HG03354 (cell line): ENCODE measurements around the gene OPTC.

Source experiments
- ATAC-seq: cut with Tn5 transposase; IDR thresholded peaks from one replicate; pipeline ENCODE4 v1.9.1; 2021; ENCODE audit warnings: mild to moderate bottlenecking; ENCODE audit not compliant: unreplicated experiment, poor library complexity, severe bottlenecking

The OPTC gene

GRCh38 chr1:203527013-203527412 lies 33.1 kb downstream of the OPTC start:
- no peak for ATAC-seq

GRCh38 chr1:203528063-203528462 lies 34.1 kb downstream of the OPTC start:
- no peak for ATAC-seq

GRCh38 chr1:203528976-203529835 lies 35.3 kb downstream of the OPTC start:
- ATAC-seq = no peak

GRCh38 chr1:203531063-203531462 lies 37.1 kb downstream of the OPTC start:
- ATAC-seq = no peak

GRCh38 chr1:203534012-203534411 lies 40.1 kb downstream of the OPTC start:
- ATAC-seq = no peak

- ATAC-seq = no peak
These were observed 40.6 kb downstream of the OPTC start for GRCh38 chr1:203534526-203534925.

GRCh38 chr1:203536575-203536974 lies 42.6 kb downstream of the OPTC start:
- no peak for ATAC-seq

- no peak for ATAC-seq
These were observed 43.1 kb downstream of the OPTC start for GRCh38 chr1:203536980-203537455.

- no peak for ATAC-seq
These were observed 44.0 kb downstream of the OPTC start for GRCh38 chr1:203537806-203538464.

- no peak for ATAC-seq
These were observed 44.8 kb downstream of the OPTC start for GRCh38 chr1:203538726-203539125.

GRCh38 chr1:203539831-203540546 lies 46.0 kb downstream of the OPTC start:
- no peak for ATAC-seq

GRCh38 chr1:203544485-203544884 lies 50.5 kb downstream of the OPTC start:
- no peak for ATAC-seq

GRCh38 chr1:203544978-203545816 lies 51.2 kb downstream of the OPTC start:
- ATAC-seq = no peak

- no peak for ATAC-seq
These were observed 52.3 kb downstream of the OPTC start for GRCh38 chr1:203546274-203546673.

- no peak for ATAC-seq
These were observed 53.2 kb downstream of the OPTC start for GRCh38 chr1:203547147-203547546.

- no peak for ATAC-seq
These were observed 53.9 kb downstream of the OPTC start for GRCh38 chr1:203547771-203548421.

- ATAC-seq = no peak
These were observed 54.9 kb downstream of the OPTC start for GRCh38 chr1:203548892-203549291.

- ATAC-seq = no peak
These were observed 55.4 kb downstream of the OPTC start for GRCh38 chr1:203549309-203549708.

GRCh38 chr1:203550846-203551245 lies 56.9 kb downstream of the OPTC start:
- no peak for ATAC-seq
